Measurements from ENCODE around the gene INF2.
A peak's percentile ranks its signal among the peaks of the same experiment; 100 is the strongest.

INF2 gene

GRCh38 chr14:104729835-104730181 lies 40.4 kb downstream of the INF2 start:
- Histone ChIP-seq H3K4me2 (ENCODE audit: low read length) (no peak overlapping the region), H3K4me3 (ENCODE audit: low read depth, low read length, poor library complexity, severe bottlenecking) (no peak overlapping the region), H3K27me3 (ENCODE audit: insufficient read depth, low read length) (peaks cover 5% of the 10 kb centered on the region; the same call in 1 of the 2 replicates), H3F3A (ENCODE audit: insufficient read depth, low read length) (no peaks in the 10 kb centered on the region), H3K9me3 (ENCODE audit: low read length) (no peaks in the 10 kb centered on the region), H3K36me3 (ENCODE audit: insufficient read depth, low read length) (no peaks in the 10 kb centered on the region), H2AFZ (ENCODE audit: low read length) (no peak overlapping the region), H4K20me1 (ENCODE audit: insufficient read depth, low read length) (no peaks in the 10 kb centered on the region), H3K9ac (ENCODE audit: low read length) (no peak overlapping the region), H3K27ac (ENCODE audit: low read depth, low read length, poor library complexity, severe bottlenecking) (no peak overlapping the region), H3K9me2 (ENCODE audit: low read depth, low read length) (no peaks in the 10 kb centered on the region), H3K79me2 (ENCODE audit: insufficient read depth, low read length) (no peaks in the 10 kb centered on the region), H3K4me1 (ENCODE audit: insufficient read depth, low read length, severe bottlenecking) (peaks cover under 1% of the 10 kb centered on the region)
- TF ChIP-seq CTCF (IDR thresholded peaks at IDR 0.05; ENCODE audit: low read length): no peak
- no peak for TF ChIP-seq EZH2 (IDR thresholded peaks at IDR 0.05; ENCODE audit: borderline replicate concordance, low read length)

GRCh38 chr14:104730487-104730886 lies 41.1 kb downstream of the INF2 start:
- H3K27ac ChIP-seq (ENCODE audit: low read depth, low read length, poor library complexity, severe bottlenecking): no peak overlapping the region
- H3K4me1 ChIP-seq (ENCODE audit: insufficient read depth, low read length, severe bottlenecking): no peaks in the 10 kb centered on the region
- H3K79me2 ChIP-seq (ENCODE audit: insufficient read depth, low read length): no peaks in the 10 kb centered on the region

GRCh38 chr14:104731320-104732294 lies 42.2 kb downstream of the INF2 start:
- Histone ChIP-seq H3K4me3 (ENCODE audit: low read depth, low read length, poor library complexity, severe bottlenecking) (no peak overlapping the region), H3K4me1 (ENCODE audit: insufficient read depth, low read length, severe bottlenecking) (no peaks in the 10 kb centered on the region), H3K9me2 (ENCODE audit: low read depth, low read length) (no peaks in the 10 kb centered on the region), H3K79me2 (ENCODE audit: insufficient read depth, low read length) (no peaks in the 10 kb centered on the region), H2AFZ (ENCODE audit: low read length) (no peak overlapping the region), H3K4me2 (ENCODE audit: low read length) (no peak overlapping the region), H3K36me3 (ENCODE audit: insufficient read depth, low read length) (no peaks in the 10 kb centered on the region), H4K20me1 (ENCODE audit: insufficient read depth, low read length) (no peaks in the 10 kb centered on the region), H3K9ac (ENCODE audit: low read length) (no peak overlapping the region), H3K27me3 (ENCODE audit: insufficient read depth, low read length) (peaks cover 9% of the 10 kb centered on the region; the same call in 1 of the 2 replicates), H3K27ac (ENCODE audit: low read depth, low read length, poor library complexity, severe bottlenecking) (no peak overlapping the region), H3K9me3 (ENCODE audit: low read length) (no peaks in the 10 kb centered on the region), H3F3A (ENCODE audit: insufficient read depth, low read length) (no peaks in the 10 kb centered on the region)
- peak; percentile 40; the same call in 1 of the 2 replicates for TF ChIP-seq CTCF (IDR thresholded peaks at IDR 0.05; ENCODE audit: low read length)
- no peak for TF ChIP-seq EZH2 (IDR thresholded peaks at IDR 0.05; ENCODE audit: borderline replicate concordance, low read length)

More at GRCh38 chr14:104730487-104730886, 41.1 kb downstream of the INF2 start:
- Histone ChIP-seq H4K20me1 (ENCODE audit: insufficient read depth, low read length) (no peaks in the 10 kb centered on the region), H3K4me2 (ENCODE audit: low read length) (no peak overlapping the region), H3K9me2 (ENCODE audit: low read depth, low read length) (no peaks in the 10 kb centered on the region), H3K36me3 (ENCODE audit: insufficient read depth, low read length) (no peaks in the 10 kb centered on the region), H3K27me3 (ENCODE audit: insufficient read depth, low read length) (peaks cover 4% of the 10 kb centered on the region; the same call in 1 of the 2 replicates), H3F3A (ENCODE audit: insufficient read depth, low read length) (no peaks in the 10 kb centered on the region), H3K4me3 (ENCODE audit: low read depth, low read length, poor library complexity, severe bottlenecking) (no peak overlapping the region), H3K9me3 (ENCODE audit: low read length) (no peaks in the 10 kb centered on the region), H3K9ac (ENCODE audit: low read length) (no peak overlapping the region), H2AFZ (ENCODE audit: low read length) (no peak overlapping the region)
- TF ChIP-seq CTCF (IDR thresholded peaks at IDR 0.05; ENCODE audit: low read length): no peak
- TF ChIP-seq EZH2 (IDR thresholded peaks at IDR 0.05; ENCODE audit: borderline replicate concordance, low read length): no peak
